Suppressor macrophage (primary cell): ENCODE results near the gene MUCL3.
A peak's percentile ranks its signal among the peaks of the same experiment; 100 is the strongest.
"Not testable (repeated sequence)": the region's sequence is repeated elsewhere in the genome, so short reads cannot be mapped to it uniquely, and the experiment has no call there.

ENCODE experiments used
- DNase-seq, 4 experiments: peaks; one replicate each; pipeline ENCODE4 v3.0.0-alpha.2; 2020 to 2022
- total RNA-seq, 17 experiments: gene quantifications; one replicate each; lab custom pipeline; 2026; ENCODE audit warnings: mixed read lengths in 6 of 17, inconsistent platforms in 3 of 17; lab: John Stamatoyannopoulos, UW

The MUCL3 gene
- total RNA-seq, result 0 to 2.3 (median 0) reads per million in 17 experiments

GRCh38 chr6:30940361-30940986, at the start of gene MUCL3:
Gene MUCL3, plus strand, starts transcription at chr6:30940973. Its CDS starts 27 bp downstream, at chr6:30941000.
- no peak for DNase-seq

GRCh38 chr6:30891450-30891723, 49.4 kb upstream of the MUCL3 start:
- DNase-seq, result no peak

GRCh38 chr6:30891816-30892538, 48.8 kb upstream of the MUCL3 start:
- DNase-seq, result no peak

- DNase-seq, result no peak
Measured at GRCh38 chr6:30893001-30893591, 47.7 kb upstream of the MUCL3 start.

GRCh38 chr6:30893666-30894065, 47.1 kb upstream of the MUCL3 start:
- DNase-seq, result no peak

GRCh38 chr6:30894381-30894780, 46.4 kb upstream of the MUCL3 start:
- no peak for DNase-seq

GRCh38 chr6:30894935-30895334, 45.8 kb upstream of the MUCL3 start:
- DNase-seq, result no peak

GRCh38 chr6:30895343-30895742, 45.4 kb upstream of the MUCL3 start:
- DNase-seq, result no peak

- DNase-seq, result no peak
Measured at GRCh38 chr6:30896541-30896940, 44.2 kb upstream of the MUCL3 start.

- no peak for DNase-seq
Measured at GRCh38 chr6:30897882-30898281, 42.9 kb upstream of the MUCL3 start.

GRCh38 chr6:30898750-30899360, 41.9 kb upstream of the MUCL3 start:
- DNase-seq, result no peak

GRCh38 chr6:30900863-30901417, 39.8 kb upstream of the MUCL3 start:
- DNase-seq, result no peak

- no peak for DNase-seq
Measured at GRCh38 chr6:30901436-30901835, 39.3 kb upstream of the MUCL3 start.

GRCh38 chr6:30902196-30902595, 38.6 kb upstream of the MUCL3 start:
- DNase-seq, result not testable (repeated sequence)

- DNase-seq, result no peak
Measured at GRCh38 chr6:30902709-30903108, 38.1 kb upstream of the MUCL3 start.

- peak in 2 of 4 experiments; percentile 31 to 42 for DNase-seq
Measured at GRCh38 chr6:30903236-30903635, 37.5 kb upstream of the MUCL3 start.

- DNase-seq, result not testable (repeated sequence)
Measured at GRCh38 chr6:30907290-30907757, 33.4 kb upstream of the MUCL3 start.

- DNase-seq, result peak; percentile 98 to 100 (median 98)
Measured at GRCh38 chr6:30907758-30908591, 32.8 kb upstream of the MUCL3 start, which contains the start of gene GTF2H4. Gene GTF2H4, plus strand, starts transcription at chr6:30908207.

GRCh38 chr6:30908700-30909099, 32.1 kb upstream of the MUCL3 start:
- no peak for DNase-seq

- not testable (repeated sequence) for DNase-seq
Measured at GRCh38 chr6:30910473-30910872, 30.3 kb upstream of the MUCL3 start.

- DNase-seq, result no peak
Measured at GRCh38 chr6:30912746-30913520, 27.8 kb upstream of the MUCL3 start.
